ENCODE data around the gene ZBTB7C. TPM values are rescaled to one million over a fixed set of nuclear protein-coding genes. Genes with fewer than 3 reads are reported as not detected.

Gene ZBTB7C
- total RNA-seq, 1 donor from 2014 or later: 1.4 TPM

GRCh38 chr18:48394176-48394575 lies 15.0 kb downstream of the ZBTB7C start:
- no peak overlapping the region for H3K27ac Mint-ChIP-seq (ENCODE audit: unreplicated experiment)
- peaks cover 40% of the 10 kb centered on the region for H3K27me3 Mint-ChIP-seq (ENCODE audit: low read depth)
- H3K4me3 Mint-ChIP-seq (ENCODE audit: unreplicated experiment): no peak overlapping the region
- no peak for DNase-seq (ENCODE audit: low spot score)
- no peaks in the 10 kb centered on the region for H3K9me3 Mint-ChIP-seq (ENCODE audit: low read depth)
- peaks cover 16% of the 10 kb centered on the region for H3K4me1 Mint-ChIP-seq (ENCODE audit: low read depth)
- no peak for TF ChIP-seq CTCF (IDR thresholded peaks at IDR 0.05)
- peaks cover 2% of the 10 kb centered on the region for H3K36me3 Mint-ChIP-seq (ENCODE audit: low read depth)

GRCh38 chr18:48393776-48394175 lies 15.4 kb downstream of the ZBTB7C start:
- peaks cover 38% of the 10 kb centered on the region for H3K27me3 Mint-ChIP-seq (ENCODE audit: low read depth)
- H3K4me1 Mint-ChIP-seq (ENCODE audit: low read depth): peaks cover 20% of the 10 kb centered on the region
- no peak for TF ChIP-seq CTCF (IDR thresholded peaks at IDR 0.05)
- H3K27ac Mint-ChIP-seq (ENCODE audit: unreplicated experiment): no peak overlapping the region
- H3K4me3 Mint-ChIP-seq (ENCODE audit: unreplicated experiment): no peak overlapping the region
- H3K9me3 Mint-ChIP-seq (ENCODE audit: low read depth): no peaks in the 10 kb centered on the region
- peaks cover 2% of the 10 kb centered on the region for H3K36me3 Mint-ChIP-seq (ENCODE audit: low read depth)
- no peak for DNase-seq (ENCODE audit: low spot score)

- no peak overlapping the region for H3K4me3 Mint-ChIP-seq (ENCODE audit: unreplicated experiment)
- DNase-seq (ENCODE audit: low spot score): no peak
These were observed 16.0 kb downstream of the ZBTB7C start for GRCh38 chr18:48393170-48393569.

GRCh38 chr18:48392268-48392667 lies 16.9 kb downstream of the ZBTB7C start:
- TF ChIP-seq CTCF (IDR thresholded peaks at IDR 0.05): no peak
- no peak overlapping the region for H3K4me3 Mint-ChIP-seq (ENCODE audit: unreplicated experiment)
- no peak for DNase-seq (ENCODE audit: low spot score)
- H3K27ac Mint-ChIP-seq (ENCODE audit: unreplicated experiment): no peak overlapping the region
- no peaks in the 10 kb centered on the region for H3K9me3 Mint-ChIP-seq (ENCODE audit: low read depth)
- peaks cover 2% of the 10 kb centered on the region for H3K36me3 Mint-ChIP-seq (ENCODE audit: low read depth)
- H3K4me1 Mint-ChIP-seq (ENCODE audit: low read depth): peaks cover 21% of the 10 kb centered on the region
- peaks cover 31% of the 10 kb centered on the region for H3K27me3 Mint-ChIP-seq (ENCODE audit: low read depth)

More at GRCh38 chr18:48393170-48393569, 16.0 kb downstream of the ZBTB7C start:
- TF ChIP-seq CTCF (IDR thresholded peaks at IDR 0.05): no peak
- peaks cover 37% of the 10 kb centered on the region for H3K27me3 Mint-ChIP-seq (ENCODE audit: low read depth)
- H3K27ac Mint-ChIP-seq (ENCODE audit: unreplicated experiment): no peak overlapping the region
- H3K36me3 Mint-ChIP-seq (ENCODE audit: low read depth): peaks cover 2% of the 10 kb centered on the region
- no peaks in the 10 kb centered on the region for H3K9me3 Mint-ChIP-seq (ENCODE audit: low read depth)
- H3K4me1 Mint-ChIP-seq (ENCODE audit: low read depth): peaks cover 21% of the 10 kb centered on the region

DNA sequence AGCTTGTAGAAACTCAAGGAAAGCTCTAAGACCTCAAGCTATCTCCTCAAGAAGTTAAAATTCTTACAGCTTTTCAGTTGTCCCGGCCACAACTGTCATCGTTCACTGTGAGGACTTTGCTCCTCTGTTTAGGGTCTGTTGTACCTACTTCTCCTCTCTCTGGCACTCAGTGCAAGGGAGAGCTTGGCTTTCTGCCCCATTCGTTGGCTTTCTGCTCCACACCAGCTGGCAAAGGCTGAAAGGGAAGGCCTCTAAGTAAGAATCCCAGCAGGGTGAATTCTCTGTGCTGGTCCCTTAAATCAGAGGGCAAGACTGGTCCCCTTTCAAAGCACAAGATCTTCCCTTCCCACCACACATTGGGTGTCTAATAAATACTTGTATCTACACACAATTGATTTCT lies 17.3 kb downstream of the ZBTB7C start:
- H3K27me3 Mint-ChIP-seq (ENCODE audit: low read depth): peaks cover 31% of the 10 kb centered on the region
- H3K4me3 Mint-ChIP-seq (ENCODE audit: unreplicated experiment): no peak overlapping the region
- no peaks in the 10 kb centered on the region for H3K9me3 Mint-ChIP-seq (ENCODE audit: low read depth)
- H3K27ac Mint-ChIP-seq (ENCODE audit: unreplicated experiment): no peak overlapping the region
- H3K4me1 Mint-ChIP-seq (ENCODE audit: low read depth): peaks cover 21% of the 10 kb centered on the region
- peaks cover 2% of the 10 kb centered on the region for H3K36me3 Mint-ChIP-seq (ENCODE audit: low read depth)
- TF ChIP-seq CTCF (IDR thresholded peaks at IDR 0.05): no peak
- no peak for DNase-seq (ENCODE audit: low spot score)

Data from chondrocyte (in vitro differentiated cells).